ENCODE measurements around the gene MED13L.

MED13L gene

GRCh38 chr12:115972241-115972640, 305.3 kb downstream of the MED13L start:
- DNase-seq (ENCODE audit: low spot score) = no peak

GRCh38 chr12:115968211-115968610, 309.3 kb downstream of the MED13L start:
- DNase-seq (ENCODE audit: low spot score) = no peak

GRCh38 chr12:115966376-115966775, 311.1 kb downstream of the MED13L start:
- DNase-seq (ENCODE audit: low spot score) = no peak

DNA sequence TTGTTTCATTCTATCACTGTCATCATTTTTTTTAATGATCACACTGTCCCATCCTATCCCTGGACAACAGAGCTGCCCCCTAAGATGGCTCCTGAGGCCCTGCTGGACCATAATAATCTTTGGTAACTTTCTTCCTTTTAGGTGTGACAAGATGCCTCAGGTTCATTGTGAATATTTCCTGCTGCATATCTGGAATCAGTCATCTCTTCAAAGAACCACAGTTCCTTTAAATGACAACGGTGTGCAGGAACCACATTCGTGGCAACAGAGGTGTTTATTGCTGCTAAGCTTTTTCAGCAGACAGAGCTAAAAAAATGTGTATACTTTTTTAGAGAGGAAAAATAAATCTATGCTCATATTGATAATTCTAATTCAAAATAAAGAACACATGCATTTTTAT, 312.9 kb downstream of the MED13L start:
- DNase-seq (ENCODE audit: low spot score) = no peak

- DNase-seq (ENCODE audit: low spot score) = no peak
These were observed 313.3 kb downstream of the MED13L start for GRCh38 chr12:115964214-115964613.

- no peak for DNase-seq (ENCODE audit: low spot score)
These were observed 315.3 kb downstream of the MED13L start for GRCh38 chr12:115962216-115962615.

GRCh38 chr12:115960868-115961802, 316.4 kb downstream of the MED13L start:
- no peak for DNase-seq (ENCODE audit: low spot score)

DNA sequence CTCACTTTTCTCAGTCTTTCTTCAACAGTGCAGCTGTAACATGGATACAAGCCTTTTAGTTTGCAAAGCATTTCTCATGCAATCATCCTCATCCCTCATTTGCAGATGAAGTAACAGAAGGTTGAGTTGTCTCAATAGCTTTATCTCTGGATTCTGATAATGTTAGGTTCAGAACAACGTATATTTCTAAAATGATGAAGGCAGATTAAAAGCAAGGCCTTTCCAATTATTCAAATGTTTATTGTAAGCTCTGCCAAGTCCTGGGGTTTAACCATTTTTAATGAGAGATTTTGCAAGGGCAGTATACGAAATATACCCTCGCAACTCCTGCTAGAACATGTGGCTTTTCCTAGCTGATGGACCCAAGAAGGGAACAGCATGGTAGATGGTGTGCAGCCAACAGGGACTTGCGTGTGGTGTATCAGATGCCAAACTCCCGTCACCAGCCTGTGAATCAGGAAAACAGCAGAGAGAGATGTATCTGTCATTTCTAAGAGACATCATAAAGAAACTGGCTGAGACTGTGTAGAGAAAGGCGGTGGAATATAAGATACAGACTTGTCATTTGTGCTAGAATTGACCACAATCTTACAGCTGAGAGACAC, 319.7 kb downstream of the MED13L start:
- DNase-seq (ENCODE audit: low spot score) = no peak

- no peak for DNase-seq (ENCODE audit: low spot score)
These were observed 320.8 kb downstream of the MED13L start for GRCh38 chr12:115956659-115957058.

DNA sequence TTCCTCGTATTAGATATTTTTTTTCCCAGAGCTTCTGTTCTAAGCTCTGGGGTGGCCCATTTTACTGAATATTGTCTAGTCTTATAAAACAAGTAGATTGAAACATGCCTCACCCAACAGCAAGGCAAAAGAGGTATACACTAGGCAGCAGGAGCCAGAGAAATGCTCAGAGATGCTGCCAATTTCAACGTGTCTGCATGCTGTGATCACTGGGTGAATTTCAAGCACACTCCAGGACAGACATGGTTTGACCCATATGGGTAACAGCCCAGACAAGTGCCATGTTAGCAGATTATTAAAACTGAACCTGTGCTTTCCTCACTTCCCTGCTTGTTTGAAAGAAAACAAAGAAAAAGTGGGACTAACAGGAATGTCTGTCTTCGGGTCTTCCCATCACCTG, 321.3 kb downstream of the MED13L start:
- DNase-seq (ENCODE audit: low spot score) = no peak

DNA sequence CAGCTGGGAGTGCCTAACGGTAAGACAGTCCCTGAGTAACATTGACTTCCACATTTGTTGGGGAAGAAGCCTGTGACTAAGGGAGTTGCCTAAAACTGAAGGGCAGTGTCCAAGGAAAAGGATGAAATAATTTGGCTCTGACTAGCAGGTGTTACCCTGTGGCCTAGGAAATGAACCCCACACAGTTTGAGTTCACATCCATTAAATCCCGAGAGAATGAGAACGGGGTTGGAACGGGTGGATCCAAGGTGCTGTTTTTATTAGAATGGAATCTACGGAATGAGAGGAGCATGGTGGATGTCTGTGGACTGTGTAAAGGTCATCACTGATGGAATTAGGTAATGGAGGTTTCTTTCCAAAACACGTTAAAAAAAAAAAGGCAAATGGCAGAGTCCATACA, 324.0 kb downstream of the MED13L start:
- no peak for DNase-seq (ENCODE audit: low spot score)

DNA sequence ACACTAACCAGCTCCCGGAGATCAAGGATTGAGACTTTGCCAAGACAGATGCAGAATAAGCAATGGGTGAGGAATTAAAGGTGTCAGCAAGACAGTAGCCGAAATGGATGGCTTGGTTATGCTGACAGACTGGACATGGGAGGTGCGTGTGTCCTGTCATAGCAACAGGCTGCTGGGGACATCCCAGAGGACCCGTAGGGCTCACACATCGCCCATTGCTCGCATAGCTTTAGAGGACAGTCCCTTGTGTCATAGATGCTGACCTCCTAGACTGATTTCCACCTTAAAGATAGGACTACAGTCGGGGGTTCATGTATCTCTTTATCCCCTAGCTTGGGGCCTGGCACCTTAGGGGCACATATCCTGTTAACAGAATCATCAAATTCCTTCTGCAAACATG, 324.5 kb downstream of the MED13L start:
- DNase-seq (ENCODE audit: low spot score) = no peak

DNA sequence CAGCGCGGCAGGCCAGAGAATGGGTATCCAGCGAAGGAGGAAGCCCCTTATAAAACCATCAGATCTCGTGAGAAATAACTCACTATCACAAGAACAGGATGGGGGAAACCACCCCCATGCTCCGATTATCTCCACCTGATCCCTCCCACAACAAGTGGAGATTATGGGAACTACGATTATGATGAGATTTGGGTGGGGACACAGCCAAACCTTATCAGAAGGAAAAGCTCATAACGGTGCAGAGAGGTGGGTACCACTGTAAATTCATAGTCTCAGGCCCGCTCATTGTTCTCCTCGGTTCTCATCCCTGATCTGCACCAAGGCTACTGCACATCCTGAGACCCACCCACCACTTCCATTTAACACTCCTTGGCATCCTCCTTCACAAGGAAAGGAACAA, 326.5 kb downstream of the MED13L start:
- no peak for DNase-seq (ENCODE audit: low spot score)

- DNase-seq (ENCODE audit: low spot score) = no peak
These were observed 327.8 kb downstream of the MED13L start for GRCh38 chr12:115949675-115950074.

DNA sequence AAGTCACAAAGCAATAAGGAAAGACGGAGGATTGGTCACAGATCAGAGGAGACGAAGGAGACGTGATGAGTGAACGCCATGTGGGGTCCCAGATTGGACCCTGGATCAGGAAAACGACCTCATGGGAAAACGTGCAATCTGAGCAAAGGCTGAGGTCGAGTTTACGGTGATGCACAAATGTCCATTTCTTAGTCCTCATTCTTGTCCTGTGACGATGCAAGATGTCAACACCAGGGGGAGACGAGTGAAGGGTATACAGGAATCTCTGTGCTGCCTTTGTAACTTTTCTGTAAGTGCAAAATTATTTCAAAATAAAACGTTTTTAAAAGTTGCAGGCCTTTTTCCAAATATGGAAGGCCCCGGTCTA, 329.8 kb downstream of the MED13L start:
- no peak for DNase-seq (ENCODE audit: low spot score)

DNA sequence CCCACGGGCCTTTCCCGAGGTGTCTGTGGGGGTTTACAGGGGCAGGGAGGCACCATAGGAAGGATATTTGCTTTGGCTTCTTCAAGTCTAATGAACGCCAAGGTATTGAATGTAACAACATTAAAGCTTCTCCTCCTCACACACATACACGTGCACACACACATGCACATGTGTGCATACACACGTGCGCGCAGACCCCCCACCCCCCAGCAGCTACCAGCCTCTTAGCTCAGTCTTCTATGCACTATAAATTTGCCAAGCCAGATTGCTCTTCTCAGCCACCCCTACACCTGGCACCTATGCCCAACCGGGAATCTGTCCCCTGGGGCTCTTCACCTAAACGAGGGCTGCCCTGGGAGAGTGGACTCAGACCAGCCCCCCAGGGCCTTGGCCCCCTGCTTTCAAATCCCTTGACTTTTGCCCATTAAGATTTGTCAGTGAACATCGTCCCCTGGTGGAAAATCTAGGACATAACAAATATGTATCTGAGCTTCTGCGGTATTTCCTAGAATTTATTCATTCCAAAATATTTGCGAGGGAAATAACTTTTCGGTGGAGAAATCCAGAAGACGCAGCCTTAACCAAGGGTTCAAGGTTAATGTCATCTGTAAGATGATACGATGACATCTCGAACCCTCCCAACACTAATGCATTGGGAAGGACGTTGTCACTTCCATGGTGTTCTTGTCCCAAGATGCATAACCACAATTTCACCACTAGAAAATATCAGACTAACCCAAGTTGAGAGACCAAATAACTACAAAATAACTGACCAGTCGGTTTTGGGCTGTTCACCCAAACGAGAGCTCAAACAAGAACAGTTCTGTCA, 330.4 kb downstream of the MED13L start:
- no peak for DNase-seq (ENCODE audit: low spot score)

DNA sequence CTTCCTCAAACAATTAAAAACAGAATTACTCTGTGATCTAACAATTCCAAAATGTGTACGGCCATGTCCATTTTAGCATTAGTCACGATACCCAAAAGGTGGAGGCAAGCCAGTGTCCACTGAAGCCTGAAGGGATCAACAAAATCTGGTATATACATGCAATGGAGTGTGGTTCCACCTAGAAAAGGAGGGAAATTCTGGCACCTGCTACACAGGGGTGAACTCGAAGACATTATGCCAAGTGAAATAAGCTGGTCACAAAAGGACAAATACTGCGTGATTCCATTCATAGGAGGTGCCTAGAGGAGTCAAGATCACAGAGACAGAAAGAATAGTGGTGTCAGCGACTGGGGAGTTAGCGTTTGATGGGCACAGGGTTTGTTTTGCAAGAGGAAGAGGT, 331.4 kb downstream of the MED13L start:
- DNase-seq (ENCODE audit: low spot score) = no peak

GRCh38 chr12:115945491-115945885, 332.0 kb downstream of the MED13L start:
- no peak for DNase-seq (ENCODE audit: low spot score)

DNA sequence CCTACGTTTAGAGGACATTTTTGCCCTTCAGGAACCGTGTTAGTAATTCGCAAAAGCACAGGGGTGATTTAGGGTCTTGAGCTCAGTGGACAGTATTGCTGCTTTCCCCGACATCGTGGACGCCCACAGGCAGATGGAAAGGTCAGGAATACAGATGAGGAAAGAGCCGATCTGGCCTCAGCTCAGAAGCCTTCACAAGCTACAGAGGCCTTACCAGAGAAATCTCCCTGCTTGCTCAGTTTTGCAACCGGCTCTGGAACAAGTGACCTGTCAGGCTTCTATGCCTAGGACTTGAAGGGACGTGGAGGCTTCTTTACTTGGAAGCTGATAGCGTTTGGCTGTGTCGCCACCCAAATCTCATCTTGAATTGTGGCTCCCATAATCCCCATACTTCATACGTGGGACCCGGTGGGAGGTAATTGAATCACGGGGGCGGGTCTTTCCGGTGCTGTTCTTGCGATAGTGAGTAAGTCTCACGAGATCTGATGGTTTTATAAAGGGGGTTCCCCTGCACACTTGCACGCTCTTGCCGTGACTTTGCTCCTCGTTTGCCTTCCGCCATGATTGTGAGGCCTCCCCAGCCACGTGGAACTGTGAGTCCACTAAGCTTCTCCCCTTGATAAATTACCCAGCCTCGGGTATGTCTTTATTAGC, 332.5 kb downstream of the MED13L start:
- DNase-seq (ENCODE audit: low spot score) = no peak

DNA sequence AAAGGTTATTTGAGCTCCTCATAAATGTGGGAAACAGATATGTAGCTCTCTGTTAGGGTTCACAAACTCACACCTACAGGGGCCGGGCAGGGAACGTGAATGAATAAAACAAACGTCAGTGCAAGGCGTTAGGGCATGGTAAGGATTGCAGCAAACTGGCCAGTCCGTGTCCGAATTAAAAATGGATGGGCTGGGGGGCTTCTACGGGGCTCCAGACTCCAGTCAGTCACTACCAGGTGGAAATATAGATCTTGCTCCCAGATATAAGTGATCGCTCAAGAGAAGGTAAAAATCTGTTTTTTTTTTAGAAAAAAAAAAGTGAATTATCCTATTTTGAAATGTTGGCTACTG, 333.1 kb downstream of the MED13L start:
- no peak for DNase-seq (ENCODE audit: low spot score)

DNA sequence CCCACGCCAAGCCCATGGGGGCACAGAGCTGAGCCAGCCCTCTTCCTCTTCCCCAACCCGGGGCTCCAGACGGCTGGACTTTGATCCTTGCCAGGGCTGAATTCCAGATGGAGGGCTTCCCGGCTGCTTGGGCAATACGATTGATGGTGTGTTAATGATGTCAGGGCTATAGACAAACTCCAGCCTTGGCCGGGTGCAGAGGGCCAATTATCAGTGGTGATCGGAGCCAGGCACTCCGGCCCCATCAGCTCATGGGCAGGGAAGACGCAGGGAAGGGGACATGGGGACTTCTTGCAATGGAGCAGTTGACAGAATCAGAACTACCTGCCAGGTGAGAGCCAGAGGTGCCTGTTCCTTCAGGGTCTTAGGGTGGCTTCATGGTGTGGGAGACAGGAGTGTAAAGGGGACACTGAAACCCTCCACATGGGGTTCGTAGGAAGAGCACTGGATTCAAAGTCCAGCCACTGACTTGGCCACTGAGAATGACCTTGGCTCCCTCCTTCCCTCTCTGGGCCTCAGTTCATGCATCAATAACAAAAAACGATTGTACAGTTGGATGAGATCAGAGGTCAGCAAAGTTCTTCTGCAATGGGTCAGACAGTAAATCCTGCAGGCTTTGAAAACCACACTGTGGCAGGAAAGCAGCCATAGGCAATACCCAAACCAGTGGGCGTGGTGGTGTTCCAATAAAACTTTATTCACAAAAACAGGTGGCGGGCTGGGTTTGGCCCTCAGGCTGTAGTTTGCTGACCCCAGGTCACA, 333.7 kb downstream of the MED13L start:
- no peak for DNase-seq (ENCODE audit: low spot score)

DNA sequence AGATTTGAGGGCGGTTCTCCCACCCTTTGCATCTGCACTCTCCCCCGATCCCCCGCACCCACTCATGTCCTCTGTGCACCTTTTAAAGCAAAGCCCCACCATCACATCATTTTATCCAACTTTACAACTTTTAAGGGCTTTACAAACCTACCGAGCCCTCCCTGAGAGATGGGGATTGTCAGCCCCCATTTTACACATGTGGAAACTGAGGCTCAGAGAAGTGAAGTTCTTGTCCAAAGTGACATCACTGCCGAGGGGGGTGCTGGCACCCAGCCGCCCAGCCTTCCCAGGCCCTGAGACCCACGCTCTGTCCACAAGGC, 334.2 kb downstream of the MED13L start:
- no peak for DNase-seq (ENCODE audit: low spot score)

Measured in hematopoietic multipotent progenitor cell treated with erythropoietin and hydrocortisone succinate and interleukin-3 and kit ligand, for 15 days (in vitro differentiated cells).